Measurements from ENCODE around the gene ZC3H4. TPM values are rescaled to one million over a fixed set of nuclear protein-coding genes. Genes with fewer than 3 reads are reported as not detected.

The ZC3H4 gene
- total RNA-seq, 1 experiment from 2014 or later = 105 TPM

GRCh38 chr19:47155148-47155547, 41.6 kb upstream of the ZC3H4 start:
- Histone ChIP-seq H2BK12ac (ENCODE audit: insufficient read length, low read depth, low read length) (no peak overlapping the region), H3K79me2 (ENCODE audit: insufficient read depth, low read length) (peaks cover 7% of the 10 kb centered on the region; the same call in 1 of the 2 replicates), H3T11ph (ENCODE audit: low read length) (no peak overlapping the region), H3K4me2 (ENCODE audit: insufficient read depth, insufficient read length, low read length) (no peak overlapping the region), H2BK20ac (ENCODE audit: low read depth, low read length, poor library complexity, severe bottlenecking) (no peak overlapping the region), H4K20me1 (ENCODE audit: control insufficient read depth, insufficient read depth, insufficient read length) (no peaks in the 10 kb centered on the region), H3K23me2 (ENCODE audit: insufficient read length, low read depth, low read length, poor library complexity, severe bottlenecking) (no peaks in the 10 kb centered on the region), H3K4ac (ENCODE audit: low read depth, low read length) (no peak overlapping the region), H2BK15ac (ENCODE audit: low read depth, low read length) (no peak overlapping the region), H3K56ac (ENCODE audit: insufficient read length, low read depth, low read length) (no peak overlapping the region), H2AFZ (ENCODE audit: low read length) (no peak overlapping the region), H4K91ac (ENCODE audit: insufficient read length, low read depth, low read length) (no peak overlapping the region), H2AK5ac (ENCODE audit: insufficient read length, low read length) (no peak overlapping the region), H3K27ac (ENCODE audit: insufficient read length, low read depth, low read length) (no peak overlapping the region), H3K23ac (ENCODE audit: insufficient read length, low read depth, low read length) (no peak overlapping the region), H2BK5ac (ENCODE audit: insufficient read length, low read length) (no peak overlapping the region), H3K27me3 (ENCODE audit: insufficient read depth, low read length) (no peaks in the 10 kb centered on the region), H3K9me3 (ENCODE audit: control insufficient read depth, low read depth, low read length) (no peaks in the 10 kb centered on the region), H3K79me1 (ENCODE audit: insufficient read depth, low read depth, low read length, poor library complexity, severe bottlenecking) (peaks cover 16% of the 10 kb centered on the region), H3K14ac (ENCODE audit: insufficient read depth, low read length) (no peak overlapping the region), H3K9ac (ENCODE audit: extremely low read depth, insufficient read length, low read length) (no peak overlapping the region), H2BK120ac (ENCODE audit: low read depth, low read length, poor library complexity, severe bottlenecking) (no peak overlapping the region), H4K8ac (replicated peaks; ENCODE audit: insufficient read length, low read depth, low read length) (no peak overlapping the region), H3K4me1 (ENCODE audit: insufficient read depth, low read length) (peaks cover 8% of the 10 kb centered on the region), H3K18ac (ENCODE audit: insufficient read length, low read depth, low read length) (no peak overlapping the region), H4K5ac (ENCODE audit: insufficient read length, low read depth, low read length) (no peak overlapping the region)
- H3K27ac Mint-ChIP-seq = peak overlapping the region; percentile 65 to 85 (median 82); a peak in 5 of 7 replicates
- peaks cover 0 to 4% of the 10 kb centered on the region in 2 experiments; a peak in 2 of 5 replicates for H3K9me3 Mint-ChIP-seq
- H3K4me3 Mint-ChIP-seq = peak overlapping the region in 1 of 2 experiments; percentile 2; a peak in 1 of 5 replicates
- H3K27me3 Mint-ChIP-seq (ENCODE audit: low read depth) = no peaks in the 10 kb centered on the region
- no peak for DNase-seq
- H3K4me1 Mint-ChIP-seq = peaks cover 55 to 58% of the 10 kb centered on the region in 2 experiments
- no peak for TF ChIP-seq CTCF (conservative IDR thresholded peaks at IDR 0.05)
- H3K36me3 Mint-ChIP-seq (ENCODE audit: insufficient read depth in 1 of 3, low read depth in 3 of 3) = peaks cover 64 to 90% (median 74%) of the 10 kb centered on the region in 3 experiments
- WGBS (ENCODE audit: extremely low coverage, insufficient read length, low lambda C conversion rate) = no CpG with 5 or more reads among the region's 7 CpGs

Data from H9 (cell line).